IPS DF 6.9 (cell line): ENCODE results near the gene APAF1.
A peak's percentile ranks its signal among the peaks of the same experiment; 100 is the strongest.

Experiments
- DNase-seq: peaks from one replicate; pipeline ENCODE4 v3.0.0-alpha.2; 2013; ENCODE audit warnings: low read depth, low spot score
- H3K27ac ChIP-seq: one replicate; pipeline ENCODE4 v1.5.1; 2013; ENCODE audit warnings: low read length, control low read depth
- H3K27me3 ChIP-seq: 2 replicates; pipeline ENCODE4 v1.6.1; 2013; ENCODE audit warnings: mild to moderate bottlenecking, low read length; ENCODE audit not compliant: control insufficient read depth, insufficient read depth
- H3K36me3 ChIP-seq: 2 replicates; pipeline ENCODE4 v1.6.1; 2013; ENCODE audit warnings: low read length; ENCODE audit not compliant: control insufficient read depth, insufficient read depth
- H3K4me1 ChIP-seq: 2 replicates; pipeline ENCODE4 v1.6.1; 2013; ENCODE audit warnings: low read length; ENCODE audit not compliant: control insufficient read depth, insufficient read depth
- H3K4me3 ChIP-seq: 2 replicates; pipeline ENCODE4 v1.5.1; 2013; ENCODE audit warnings: mild to moderate bottlenecking, low read length
- H3K9me3 ChIP-seq: 2 replicates; pipeline ENCODE4 v1.6.1; 2013; ENCODE audit warnings: low read length, inconsistent platforms; ENCODE audit not compliant: control insufficient read depth, insufficient read depth
- WGBS: extraction: QIAGEN DNeasy Blood & Tissue Kit; methylation state at CpG from one replicate; pipeline ENCODE4 v1.1.7; 2013; ENCODE audit warnings: mixed read lengths, missing lambda C conversion rate; ENCODE audit not compliant: insufficient read length, insufficient coverage; 5-methylcytosine and 5-hydroxymethylcytosine counted together

Gene APAF1

DNA sequence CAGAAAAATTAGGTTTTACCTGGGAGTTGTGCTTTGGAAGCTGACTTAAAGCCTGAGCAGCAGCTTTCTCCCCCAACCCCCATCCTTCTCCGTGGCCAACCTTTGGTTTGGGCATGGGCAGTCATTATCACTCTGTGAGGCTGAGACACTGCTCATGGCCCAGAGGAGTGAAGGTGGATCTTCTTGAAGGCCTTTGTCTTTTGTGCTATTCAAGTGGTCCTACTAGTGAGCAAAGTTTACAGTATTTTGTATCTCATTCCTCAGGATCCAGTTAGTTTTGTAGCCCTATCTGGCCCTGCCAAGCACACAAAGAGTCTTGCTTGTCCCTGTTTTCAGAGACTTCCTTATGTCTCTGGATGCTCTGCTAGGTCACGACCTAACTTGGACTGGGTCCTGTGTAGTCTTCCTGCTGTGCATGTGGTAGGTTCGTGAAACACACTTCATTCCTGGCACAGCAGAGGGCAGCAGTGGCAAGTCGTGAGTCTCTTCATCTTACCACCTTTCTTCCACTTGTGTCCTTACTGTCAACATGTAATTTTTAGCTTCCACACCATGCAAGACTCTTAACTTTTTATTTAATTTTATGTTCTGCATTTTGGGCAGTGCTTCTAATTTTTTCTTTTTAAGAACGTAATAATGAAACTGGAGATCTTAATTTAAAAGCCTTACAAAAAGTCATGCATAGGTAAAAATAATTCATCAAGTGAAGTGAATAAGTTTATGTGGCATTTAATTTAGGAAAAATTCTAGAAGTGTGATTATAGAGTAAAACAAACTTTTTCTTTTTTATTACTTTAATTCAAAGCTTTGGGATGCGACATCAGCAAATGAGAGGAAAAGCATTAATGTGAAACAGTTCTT is 53.7 kb downstream of the APAF1 start:
- DNase-seq: peak; percentile 50
- Histone ChIP-seq H3K27ac (no peak overlapping the region), H3K4me1 (no peaks in the 10 kb centered on the region), H3K27me3 (no peaks in the 10 kb centered on the region), H3K9me3 (no peaks in the 10 kb centered on the region), H3K36me3 (no peaks in the 10 kb centered on the region), H3K4me3 (no peak overlapping the region)
- no CpG with 5 or more reads among the region's 6 CpGs for WGBS

DNA sequence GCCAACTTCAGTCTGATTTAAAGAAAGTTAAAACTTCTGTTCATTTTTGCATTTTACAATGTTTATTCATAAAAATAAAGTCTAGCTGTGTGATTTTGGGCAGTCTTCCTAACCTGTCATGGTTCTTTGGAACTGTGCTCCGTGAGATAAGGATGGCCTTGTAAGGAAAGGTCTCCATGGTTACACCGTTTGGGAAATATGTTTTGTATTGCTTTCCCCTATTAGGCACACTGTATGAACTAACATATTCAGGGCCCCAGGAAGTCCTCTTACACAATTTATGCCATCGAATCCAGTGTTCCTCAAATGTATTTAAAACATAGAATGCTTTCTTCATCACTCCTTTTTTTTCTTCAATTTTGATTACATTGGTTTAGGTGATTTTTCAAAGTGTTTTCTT is 54.5 kb downstream of the APAF1 start:
- Histone ChIP-seq H3K4me1 (no peaks in the 10 kb centered on the region), H3K27me3 (no peaks in the 10 kb centered on the region), H3K27ac (no peak overlapping the region), H3K9me3 (no peaks in the 10 kb centered on the region), H3K36me3 (no peaks in the 10 kb centered on the region), H3K4me3 (no peak overlapping the region)
- no peak for DNase-seq
- no CpG with 5 or more reads among the region's 3 CpGs for WGBS

- Histone ChIP-seq H3K27ac (no peak overlapping the region), H3K27me3 (no peaks in the 10 kb centered on the region), H3K4me1 (no peaks in the 10 kb centered on the region), H3K9me3 (no peaks in the 10 kb centered on the region), H3K4me3 (no peak overlapping the region), H3K36me3 (no peaks in the 10 kb centered on the region)
- DNase-seq: no peak
- WGBS: no CpG with 5 or more reads among the region's 1 CpG
These were observed 56.1 kb downstream of the APAF1 start for GRCh38 chr12:98701166-98701565.

- DNase-seq: no peak
- no peak overlapping the region for H3K27ac ChIP-seq
- no peaks in the 10 kb centered on the region for H3K27me3 ChIP-seq
- no peaks in the 10 kb centered on the region for H3K9me3 ChIP-seq
- no CpG with 5 or more reads among the region's 1 CpG for WGBS
- H3K4me3 ChIP-seq: no peak overlapping the region
- H3K36me3 ChIP-seq: no peaks in the 10 kb centered on the region
- H3K4me1 ChIP-seq: no peaks in the 10 kb centered on the region
These were observed 63.9 kb downstream of the APAF1 start for GRCh38 chr12:98709022-98709421.

GRCh38 chr12:98714426-98714825 is 69.3 kb downstream of the APAF1 start:
- H3K27me3 ChIP-seq: no peaks in the 10 kb centered on the region
- no peaks in the 10 kb centered on the region for H3K36me3 ChIP-seq
- no peaks in the 10 kb centered on the region for H3K4me1 ChIP-seq
- H3K9me3 ChIP-seq: no peaks in the 10 kb centered on the region
- no CpG with 5 or more reads among the region's 4 CpGs for WGBS
- no peak for DNase-seq
- H3K27ac ChIP-seq: no peak overlapping the region
- H3K4me3 ChIP-seq: no peak overlapping the region

DNA sequence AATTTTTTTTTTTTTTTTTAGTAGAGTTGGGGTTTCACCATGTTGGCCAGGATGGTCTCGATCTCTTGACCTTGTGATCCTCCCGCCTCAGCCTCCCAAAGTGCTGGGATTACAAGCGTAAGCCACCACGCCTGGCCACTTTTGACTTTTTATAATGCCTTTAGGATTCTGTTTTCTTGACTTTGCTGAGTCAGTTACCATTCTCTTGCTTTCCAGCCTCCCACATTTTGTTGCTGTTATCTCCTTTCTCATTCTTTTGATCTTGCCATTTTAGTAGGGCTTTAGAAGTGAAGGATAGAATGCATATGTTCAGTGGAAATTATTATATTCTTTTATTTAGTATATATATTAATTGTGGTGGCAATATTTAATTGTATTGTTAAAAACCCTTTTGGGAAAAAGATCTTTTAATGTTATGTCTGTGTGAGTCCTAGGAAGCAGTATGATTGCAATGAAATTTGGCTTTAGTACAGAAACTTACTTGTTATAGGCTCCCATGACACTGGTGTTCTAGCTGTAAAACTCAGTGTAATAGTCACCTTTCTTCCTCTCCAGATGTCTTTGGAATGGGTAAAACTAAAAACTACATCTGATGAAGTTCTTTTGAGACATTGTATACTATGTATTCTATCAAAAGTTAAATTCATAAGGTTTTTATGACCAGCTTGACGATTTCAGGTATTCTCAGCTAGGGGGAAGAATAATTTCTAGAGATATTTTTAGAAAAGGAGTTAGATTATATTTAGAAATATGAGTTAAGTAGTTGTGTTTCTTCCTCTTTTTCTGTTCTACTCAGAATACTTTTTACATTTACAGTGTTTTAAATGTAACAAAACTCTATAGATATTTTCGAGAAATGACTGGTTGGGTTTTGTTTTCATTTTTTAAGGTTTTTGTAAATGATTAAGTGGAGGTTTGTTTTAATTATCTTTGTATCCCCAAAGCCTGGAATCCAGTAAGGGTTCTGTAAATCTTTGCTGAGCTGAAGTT is 74.7 kb downstream of the APAF1 start:
- DNase-seq: no peak
- Histone ChIP-seq H3K4me1 (no peaks in the 10 kb centered on the region), H3K9me3 (no peaks in the 10 kb centered on the region), H3K27me3 (no peaks in the 10 kb centered on the region), H3K4me3 (no peak overlapping the region), H3K27ac (no peak overlapping the region), H3K36me3 (no peaks in the 10 kb centered on the region)
- 100% methylated on average over 2 of the region's 6 CpGs for WGBS

DNA sequence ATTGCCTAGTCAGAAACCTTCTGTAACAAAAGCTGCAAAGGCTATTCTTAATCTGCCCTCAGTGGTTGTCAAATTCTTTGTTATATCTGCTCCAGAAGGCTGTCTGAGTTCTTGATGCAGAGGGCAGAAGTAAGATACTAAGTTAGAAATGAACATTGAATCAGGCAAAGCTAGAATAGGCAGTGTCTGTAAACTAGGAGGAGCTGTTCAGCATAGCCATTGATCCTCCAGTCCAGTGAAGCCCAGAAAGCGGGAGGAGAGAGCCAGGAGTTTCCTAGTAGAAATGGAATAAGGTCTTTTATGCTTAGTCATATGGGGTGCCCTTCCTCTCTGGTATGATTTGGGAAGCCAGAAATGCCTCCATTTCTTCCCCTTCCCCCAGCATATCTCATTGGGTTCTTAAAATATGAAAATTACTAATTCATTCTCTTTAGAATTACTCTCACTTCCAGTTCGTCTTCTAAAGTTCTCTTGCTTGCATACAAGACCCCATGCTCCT is 76.2 kb downstream of the APAF1 start:
- Histone ChIP-seq H3K36me3 (no peaks in the 10 kb centered on the region), H3K27ac (no peak overlapping the region), H3K4me3 (no peak overlapping the region), H3K4me1 (no peaks in the 10 kb centered on the region), H3K27me3 (no peaks in the 10 kb centered on the region), H3K9me3 (no peaks in the 10 kb centered on the region)
- no CpG with 5 or more reads among the region's 2 CpGs for whole genome bisulfite sequencing
- DNase-seq: no peak

DNA sequence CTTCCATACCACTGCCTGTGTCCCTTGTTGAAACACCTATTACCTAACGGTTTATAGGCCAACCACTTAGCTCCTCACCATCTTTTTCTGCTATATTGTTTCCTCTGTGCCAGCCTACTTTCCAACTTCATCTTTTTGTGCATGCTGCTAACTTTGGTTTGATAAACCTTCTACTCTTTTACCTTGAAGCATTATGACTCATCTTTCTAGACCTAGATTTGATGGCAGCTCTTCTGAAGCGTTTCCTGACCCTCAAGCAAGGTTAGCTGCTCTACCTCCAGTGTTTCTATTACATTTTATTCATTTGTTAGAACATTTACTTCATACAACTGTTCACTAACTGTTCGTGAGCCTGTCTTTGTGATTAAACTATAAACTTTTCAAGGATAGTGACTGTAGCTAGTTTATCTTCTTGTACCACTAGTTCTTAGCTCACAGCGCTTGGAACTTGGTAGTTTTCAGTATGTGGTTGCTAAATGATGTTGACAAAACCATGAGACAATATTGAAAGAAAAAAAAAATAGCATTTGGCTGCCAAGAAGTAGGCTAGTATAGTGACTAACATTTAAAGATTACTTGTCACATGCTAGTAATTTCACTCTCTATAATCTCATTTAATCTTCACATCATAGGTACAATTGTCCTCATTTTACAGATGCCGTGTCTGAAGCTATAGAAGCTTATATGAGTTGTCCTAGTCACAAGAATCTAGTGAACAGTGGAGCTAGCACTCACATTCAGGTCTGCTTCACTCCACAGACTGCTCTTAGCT is 79.5 kb downstream of the APAF1 start:
- no peak overlapping the region for H3K27ac ChIP-seq
- no peaks in the 10 kb centered on the region for H3K9me3 ChIP-seq
- H3K4me1 ChIP-seq: no peaks in the 10 kb centered on the region
- H3K4me3 ChIP-seq: no peak overlapping the region
- WGBS: no CpG with 5 or more reads among the region's 5 CpGs
- DNase-seq: no peak
- no peaks in the 10 kb centered on the region for H3K27me3 ChIP-seq
- no peaks in the 10 kb centered on the region; the same call in 1 of the 2 replicates for H3K36me3 ChIP-seq

DNA sequence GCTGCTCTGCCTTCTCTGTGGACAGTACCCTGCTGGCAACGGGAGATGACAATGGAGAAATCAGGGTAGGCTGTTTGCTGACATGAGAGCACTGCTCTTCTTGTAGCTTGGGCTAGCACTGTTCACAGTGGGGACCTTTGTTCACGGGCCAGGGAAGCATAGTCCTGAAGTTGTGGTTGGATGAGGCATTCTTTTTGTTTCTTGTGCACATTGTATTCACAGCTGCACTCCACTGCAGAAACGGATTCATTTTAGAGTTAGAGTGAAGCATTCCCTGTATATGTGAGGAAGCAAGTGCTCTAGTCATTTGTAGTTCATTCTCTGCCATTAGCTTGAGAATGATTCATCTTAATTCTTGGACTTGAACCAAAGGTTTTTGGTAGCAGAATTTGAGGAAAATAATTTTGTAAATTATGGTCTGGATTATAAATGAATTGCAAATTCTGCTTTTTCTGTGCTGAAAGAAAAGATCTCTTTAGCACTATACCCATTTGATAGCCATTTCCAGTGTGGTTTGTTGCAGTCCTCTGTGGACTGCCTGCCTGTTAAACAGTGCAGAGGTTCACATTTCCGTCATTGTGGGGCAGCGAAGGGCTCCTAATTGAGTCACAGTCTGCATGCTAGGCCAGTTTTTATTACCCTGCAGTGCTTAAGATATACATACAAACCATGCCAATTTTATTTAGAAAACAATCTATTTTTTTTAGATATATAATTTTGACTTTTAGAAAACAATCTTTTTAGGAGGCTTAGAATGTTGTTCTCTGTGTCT is 80.6 kb downstream of the APAF1 start:
- no peak for DNase-seq
- WGBS: no CpG with 5 or more reads among the region's 5 CpGs
- Histone ChIP-seq H3K36me3 (no peaks in the 10 kb centered on the region; the same call in 1 of the 2 replicates), H3K4me3 (no peak overlapping the region), H3K9me3 (no peaks in the 10 kb centered on the region), H3K4me1 (no peaks in the 10 kb centered on the region), H3K27me3 (no peaks in the 10 kb centered on the region), H3K27ac (no peak overlapping the region)
